Lower leg skin (tissue), 3 donors: ENCODE results near the gene CCDC142.

Source experiments
- CTCF ChIP-seq, 3 donors: fragments of 450-650 bp; IDR thresholded peaks; one replicate each; pipeline ENCODE4 v1.5.1; 2016; ENCODE audit warnings: antibody characterized with exemption in 3 of 3, mild to moderate bottlenecking in 3 of 3, moderate library complexity in 2 of 3
- POLR2A ChIP-seq, 2 donors: fragments of 450-650 bp; IDR thresholded peaks; one replicate each; pipeline ENCODE4 v1.6.1; 2016 to 2017; ENCODE audit warnings: antibody characterized with exemption in 2 of 2, mild to moderate bottlenecking in 1 of 2, moderate library complexity in 1 of 2

- no peak for TF ChIP-seq CTCF (IDR thresholded peaks at IDR 0.05)
- TF ChIP-seq POLR2A (IDR thresholded peaks at IDR 0.05), result no peak
These were observed 18.7 kb upstream of the CCDC142 start for GRCh38 chr2:74501335-74502071.
